Brain microvascular endothelial cell (primary cell): ENCODE measurements around the gene PIWIL4.

Experiments used
- DNase-seq: peaks from one replicate; pipeline ENCODE4 v3.0.0-alpha.2; 2020
- H3K27ac ChIP-seq: fragments of 250-450 bp; sonication (Bioruptor Pico); 2 replicates; pipeline ENCODE4 v1.5.1; 2020; ENCODE audit warnings: mild to moderate bottlenecking, moderate library complexity
- H3K27me3 ChIP-seq: fragments of 250-450 bp; sonication (Bioruptor Pico); replicated peaks from 2 replicates; pipeline ENCODE4 v1.5.1; 2020; ENCODE audit warnings: mild to moderate bottlenecking
- H3K36me3 ChIP-seq: fragments of 250-450 bp; sonication (Bioruptor Pico); replicated peaks from 2 replicates; pipeline ENCODE4 v1.5.1; 2020; ENCODE audit warnings: mild to moderate bottlenecking
- H3K4me3 ChIP-seq: 2 replicates; pipeline ENCODE4 v1.5.1; 2011; ENCODE audit warnings: low read depth, mild to moderate bottlenecking, control low read depth, low read length, moderate library complexity
- CTCF ChIP-seq: IDR thresholded peaks from 2 replicates; pipeline ENCODE4 v1.5.1; 2011; ENCODE audit warnings: low read depth, mild to moderate bottlenecking, moderate library complexity, low read length, control low read depth, inconsistent platforms; ENCODE audit errors: missing control alignments
- in situ Hi-C: cut with HindIII; loops from 2 replicates; pipeline ENCODE4 v1.10.0; 2017; ENCODE audit warnings: low sequenced_read_pairs, low pct_ligation_motif_present

PIWIL4 gene

GRCh38 chr11:94662065-94662779 lies 95.1 kb downstream of the PIWIL4 start:
- in situ Hi-C loops = no loop called here
- no peak for TF ChIP-seq CTCF
- Histone ChIP-seq H3K27me3 (no peaks in the 10 kb centered on the region), H3K4me3 (no peak overlapping the region), H3K27ac (no peak overlapping the region), H3K36me3 (no peaks in the 10 kb centered on the region)
- DNase-seq = no peak

- in situ Hi-C loops = no loop called here
- H3K27me3 ChIP-seq = no peaks in the 10 kb centered on the region
- no peak overlapping the region for H3K4me3 ChIP-seq
- TF ChIP-seq CTCF = no peak
- no peaks in the 10 kb centered on the region for H3K36me3 ChIP-seq
- no peak for DNase-seq
- H3K27ac ChIP-seq = no peak overlapping the region
Observed at GRCh38 chr11:94662846-94663390, 95.8 kb downstream of the PIWIL4 start.

- no peaks in the 10 kb centered on the region for H3K27me3 ChIP-seq
- in situ Hi-C loops = no loop called here
- H3K27ac ChIP-seq = no peak overlapping the region
- H3K36me3 ChIP-seq = no peaks in the 10 kb centered on the region
- no peak for TF ChIP-seq CTCF
- no peak for DNase-seq
- no peak overlapping the region for H3K4me3 ChIP-seq
Observed at GRCh38 chr11:94664346-94664745, 97.2 kb downstream of the PIWIL4 start.

GRCh38 chr11:94665116-94665659 lies 98.0 kb downstream of the PIWIL4 start:
- no peaks in the 10 kb centered on the region for H3K27me3 ChIP-seq
- H3K27ac ChIP-seq = no peak overlapping the region
- H3K4me3 ChIP-seq = no peak overlapping the region
- DNase-seq = no peak
- no peak for TF ChIP-seq CTCF
- H3K36me3 ChIP-seq = no peaks in the 10 kb centered on the region
- in situ Hi-C loops = no loop called here

GRCh38 chr11:94666792-94667721 lies 99.9 kb downstream of the PIWIL4 start:
- Histone ChIP-seq H3K27me3 (no peaks in the 10 kb centered on the region), H3K27ac (no peak overlapping the region), H3K36me3 (no peaks in the 10 kb centered on the region), H3K4me3 (no peak overlapping the region)
- no peak for TF ChIP-seq CTCF
- no peak for DNase-seq
- in situ Hi-C loops = no loop called here
